SKM-1 (cell line): Measurements from ENCODE around the gene CHN2.

Experiments used
- DNase-seq: peaks from one replicate; lab custom pipeline; 2025; ENCODE audit not compliant: unreplicated experiment; lab: John Stamatoyannopoulos, UW

The CHN2 gene

GRCh38 chr7:29457141-29457561 lies 262.6 kb downstream of the CHN2 start:
- no peak for DNase-seq

- no peak for DNase-seq
These were observed 263.0 kb downstream of the CHN2 start for GRCh38 chr7:29457565-29458011.

DNA sequence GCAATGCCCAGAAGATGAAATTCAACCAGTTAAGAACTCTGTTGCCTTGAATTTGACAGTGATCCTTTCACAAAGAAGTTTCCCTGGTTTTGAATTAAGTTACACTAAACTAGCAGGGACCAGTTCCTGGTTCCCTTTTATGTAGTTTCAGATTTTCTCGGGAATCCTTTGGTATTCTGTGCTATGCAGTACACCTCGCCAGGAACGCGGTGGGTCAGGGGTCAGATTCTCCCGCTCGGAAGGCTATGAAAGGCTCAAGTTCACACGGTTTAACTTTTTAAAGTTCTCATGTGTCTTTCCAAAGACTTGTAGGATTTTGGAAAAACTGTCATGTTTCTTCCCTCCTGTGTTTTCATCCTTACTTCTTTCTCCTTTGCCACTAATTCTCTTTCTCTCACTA lies 264.4 kb downstream of the CHN2 start:
- no peak for DNase-seq

- no peak for DNase-seq
These were observed 265.0 kb downstream of the CHN2 start for GRCh38 chr7:29459589-29459988.

DNA sequence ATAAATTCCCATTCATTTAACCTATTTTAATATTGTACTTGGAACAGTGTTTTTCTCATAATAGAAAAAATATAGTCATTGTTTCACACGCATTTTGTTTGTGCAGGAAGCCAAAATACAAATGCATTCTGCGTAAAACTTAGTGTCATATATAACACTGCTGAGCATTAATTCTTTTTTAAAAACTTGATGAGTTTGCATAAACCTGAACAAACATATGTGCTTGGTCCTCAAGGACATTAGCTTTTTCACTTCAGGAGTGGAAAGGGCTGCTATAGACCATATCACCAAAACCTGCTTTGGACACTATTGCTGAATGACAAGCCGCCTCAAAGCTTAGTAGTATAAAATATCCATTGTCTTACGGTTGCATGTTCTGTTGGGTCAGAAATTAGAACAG lies 267.4 kb downstream of the CHN2 start:
- no peak for DNase-seq

- no peak for DNase-seq
These were observed 269.1 kb downstream of the CHN2 start for GRCh38 chr7:29463504-29464158.

DNA sequence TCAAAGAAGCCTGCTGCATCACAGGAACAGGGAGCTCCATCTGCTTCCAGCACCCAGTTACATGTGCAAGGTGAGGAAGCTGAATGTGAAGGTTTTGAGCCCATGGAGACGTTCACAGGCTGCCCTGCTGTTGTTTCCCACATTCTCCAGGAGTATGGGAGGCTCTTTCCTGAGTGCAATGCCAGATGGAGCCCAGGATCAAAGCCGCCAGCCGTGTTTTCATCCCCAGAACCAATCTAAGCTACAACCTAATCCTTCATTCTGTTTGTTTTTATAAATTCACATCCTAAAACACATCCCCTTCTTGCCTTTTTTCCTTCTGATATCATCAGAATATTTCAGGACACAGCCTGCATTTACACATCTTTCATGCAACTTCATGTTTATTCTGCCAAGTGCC lies 270.2 kb downstream of the CHN2 start:
- no peak for DNase-seq

GRCh38 chr7:29467193-29467926 lies 272.8 kb downstream of the CHN2 start:
- DNase-seq = no peak

DNA sequence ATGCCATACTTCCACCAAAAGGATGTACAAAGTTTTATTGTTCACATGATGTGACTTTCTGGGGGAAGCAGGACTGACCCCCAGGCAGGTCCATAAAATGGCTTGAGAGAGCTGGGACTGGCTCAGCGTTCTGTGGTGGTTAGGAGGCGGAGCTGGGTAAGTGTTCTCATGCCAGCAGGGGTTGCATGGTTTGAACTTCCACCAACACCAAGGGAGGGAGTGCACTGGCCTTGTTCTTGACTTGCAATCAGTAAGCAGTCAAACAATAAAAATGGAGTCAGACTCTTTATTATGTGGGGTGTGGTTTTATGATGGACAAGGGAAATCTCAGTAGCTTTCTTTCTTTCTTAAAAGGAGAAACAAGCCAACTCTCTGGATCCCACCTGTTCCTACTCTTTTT lies 273.6 kb downstream of the CHN2 start:
- DNase-seq = no peak

GRCh38 chr7:29469281-29469680 lies 274.7 kb downstream of the CHN2 start:
- DNase-seq = no peak

GRCh38 chr7:29469976-29470557 lies 275.5 kb downstream of the CHN2 start:
- DNase-seq = no peak

DNA sequence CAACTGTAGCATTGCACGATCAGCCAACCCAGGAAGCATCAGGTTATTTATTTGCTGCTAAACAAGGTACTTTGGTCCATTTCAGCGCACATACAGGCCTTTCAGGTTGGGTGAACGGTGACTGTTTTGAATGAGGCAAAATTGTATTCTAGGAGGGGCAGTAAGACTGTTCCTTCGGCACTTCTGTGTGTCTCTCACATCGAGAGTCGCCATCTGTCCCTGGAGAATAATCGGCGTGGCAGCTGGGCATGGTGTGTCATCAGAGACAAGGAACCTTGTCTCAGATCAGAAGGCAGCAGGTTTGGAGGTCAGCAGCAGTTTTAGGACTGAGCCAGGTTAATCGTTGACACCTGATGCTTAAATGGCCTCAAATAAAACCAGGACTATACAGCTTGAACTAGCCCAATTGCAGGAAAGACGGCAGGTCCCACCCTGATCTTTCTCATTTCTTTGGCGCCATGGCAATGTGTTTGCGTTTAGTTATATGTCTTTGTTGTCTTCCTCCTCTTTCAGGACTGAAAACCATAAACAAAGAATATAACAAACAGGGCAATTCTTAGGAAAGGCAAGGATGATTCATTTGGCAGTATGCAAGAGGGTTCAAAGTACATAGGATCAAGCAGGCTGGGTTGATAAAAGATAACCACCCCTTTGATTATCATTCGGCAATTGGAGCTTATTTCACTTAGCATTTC lies 277.0 kb downstream of the CHN2 start:
- DNase-seq = no peak

- DNase-seq = no peak
These were observed 282.3 kb downstream of the CHN2 start for GRCh38 chr7:29476916-29477315.

DNA sequence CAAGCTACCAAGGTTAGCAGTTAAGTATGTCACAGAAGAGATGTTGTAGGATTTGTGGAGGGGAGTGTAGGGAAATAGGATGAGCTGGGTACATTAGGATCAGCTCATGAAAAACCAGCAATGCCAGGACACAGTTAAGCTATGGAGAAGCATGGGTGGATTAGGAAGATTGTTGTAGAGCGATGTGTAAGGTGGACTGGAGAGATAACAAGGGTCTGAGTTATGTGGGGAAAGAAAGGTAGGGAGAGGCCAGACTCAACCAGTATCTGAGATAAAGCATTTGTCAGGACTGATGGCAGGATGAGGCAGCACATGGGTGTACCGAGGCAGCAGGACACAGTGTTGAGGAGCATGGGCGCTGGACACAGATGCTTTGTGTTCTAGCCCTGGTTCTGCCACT lies 283.7 kb downstream of the CHN2 start:
- DNase-seq = no peak

DNA sequence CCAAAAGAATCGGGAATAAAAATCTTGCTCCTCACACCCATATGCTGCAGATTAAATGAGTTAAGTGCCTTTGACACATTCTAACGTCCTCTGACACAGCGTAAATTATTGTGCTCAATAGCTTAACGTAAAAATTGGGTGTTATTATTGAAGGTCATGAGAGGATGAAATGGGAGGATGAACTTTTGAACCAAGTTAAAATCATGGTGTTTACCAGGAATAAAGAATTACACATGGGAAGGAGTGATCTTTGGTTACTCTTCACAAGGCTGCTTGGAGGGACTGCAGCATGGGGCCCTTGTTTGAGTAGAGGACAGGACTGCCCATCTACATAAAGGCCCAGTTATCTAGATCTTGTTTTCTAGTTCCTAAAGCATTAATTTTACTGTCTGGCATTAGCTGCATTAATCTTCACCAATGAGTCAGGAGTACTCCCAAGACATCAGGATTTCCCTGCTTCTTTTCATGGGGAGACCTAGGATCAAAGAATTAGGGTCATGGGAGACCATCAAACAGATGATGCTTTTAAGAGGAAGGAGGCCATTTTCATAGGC lies 284.2 kb downstream of the CHN2 start:
- no peak for DNase-seq

DNA sequence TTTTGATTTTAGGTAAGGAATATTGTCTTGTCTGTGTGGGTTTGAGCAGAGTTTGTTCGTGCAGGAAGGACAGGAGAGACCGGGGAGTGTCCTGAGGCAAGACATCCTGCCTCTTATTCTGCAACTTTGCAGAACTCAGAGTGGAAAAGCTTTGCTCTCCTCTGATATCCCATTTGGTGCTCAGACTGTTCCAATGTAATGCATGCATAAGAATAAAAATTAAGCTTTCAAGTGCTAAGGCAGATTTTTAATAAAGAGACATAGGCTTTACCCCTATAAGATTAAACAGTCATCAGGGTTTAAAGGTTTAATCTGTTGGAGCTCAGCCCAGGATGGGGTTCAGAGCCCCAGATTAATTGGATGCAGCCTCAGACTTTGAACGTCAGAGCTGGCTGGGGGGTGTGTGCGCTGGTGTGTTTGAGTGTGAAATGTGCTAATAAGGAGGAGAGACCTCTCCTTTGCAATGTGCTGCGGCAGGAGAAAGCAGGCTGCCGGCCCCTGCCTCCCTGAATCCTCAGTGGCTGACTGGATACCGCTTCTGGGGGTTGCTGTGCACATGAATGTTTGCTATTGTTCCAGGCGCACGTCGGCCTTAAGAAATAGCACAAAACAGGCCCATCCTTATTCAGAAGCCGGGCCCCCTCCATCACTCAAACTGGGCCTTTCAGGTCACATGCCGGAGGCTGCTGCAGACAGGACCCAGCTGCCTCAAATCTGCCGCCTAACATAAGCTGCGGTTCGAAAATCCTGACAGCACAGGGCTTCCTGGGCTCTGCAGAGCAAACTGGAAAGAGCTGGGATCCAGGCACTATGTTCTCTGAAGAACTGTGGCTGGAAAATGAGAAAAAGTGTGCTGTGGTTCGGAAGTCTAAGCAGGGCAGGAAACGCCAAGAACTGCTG lies 285.0 kb downstream of the CHN2 start:
- no peak for DNase-seq

DNA sequence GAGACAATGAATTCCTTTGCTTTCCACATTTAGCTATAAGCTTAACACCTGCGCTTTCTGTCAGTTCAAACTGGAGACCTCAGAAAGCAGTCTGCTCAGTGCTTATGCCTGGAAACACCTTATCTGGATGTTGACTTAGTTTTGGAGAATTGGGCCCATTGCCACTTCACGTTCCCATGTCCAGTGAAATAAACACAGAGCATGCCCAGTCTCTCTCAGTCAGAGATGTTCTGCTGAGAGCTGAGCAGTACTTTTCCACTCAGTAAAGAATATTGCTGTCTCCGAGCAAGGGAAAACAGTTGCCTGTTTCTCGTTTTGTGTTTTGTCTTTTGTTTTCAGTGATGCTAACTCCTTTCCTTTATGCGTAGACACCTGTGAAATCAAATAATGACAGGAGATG lies 285.9 kb downstream of the CHN2 start:
- DNase-seq = no peak

GRCh38 chr7:29480934-29481651 lies 286.5 kb downstream of the CHN2 start:
- no peak for DNase-seq

GRCh38 chr7:29482056-29482455 lies 287.5 kb downstream of the CHN2 start:
- DNase-seq = no peak
